HL-60 (cell line): ENCODE measurements around the gene MARCOL.

Experiments used
- DNase-seq, 2 experiments: peaks; one replicate each; pipeline ENCODE4 v3.0.0-alpha.2; 2010 to 2020; ENCODE audit warnings: low read depth in 1 of 2, low spot score in 1 of 2
- H3K27ac ChIP-seq: fragments of 250-450 bp; sonication (Bioruptor Pico); replicated peaks from 2 replicates; pipeline ENCODE4 v1.5.1; 2020; ENCODE audit warnings: mild to moderate bottlenecking, moderate library complexity
- H3K27me3 ChIP-seq: fragments of 250-450 bp; sonication (Bioruptor Pico); 2 replicates; pipeline ENCODE4 v1.5.1; 2021; ENCODE audit warnings: mild to moderate bottlenecking, moderate library complexity; ENCODE audit not compliant: insufficient read depth, poor library complexity, severe bottlenecking
- H3K4me3 ChIP-seq: replicated peaks from 2 replicates; pipeline ENCODE4 v1.5.1; 2011; ENCODE audit warnings: mild to moderate bottlenecking, control low read depth, low read length; ENCODE audit not compliant: insufficient read depth
- CTCF ChIP-seq: IDR thresholded peaks from one replicate; pipeline ENCODE4 v1.5.1; 2011; ENCODE audit warnings: low read length, control low read depth, inconsistent platforms; ENCODE audit not compliant: insufficient read depth
- GABPA ChIP-seq: IDR thresholded peaks from 2 replicates; pipeline ENCODE4 v1.6.1; 2012; ENCODE audit warnings: low read depth
- POLR2AphosphoS5 ChIP-seq: IDR thresholded peaks from 2 replicates; pipeline ENCODE4 v1.6.1; 2012; ENCODE audit warnings: low read depth
- SPI1 ChIP-seq: IDR thresholded peaks from 2 replicates; pipeline ENCODE4 v1.6.1; 2012; ENCODE audit warnings: low read depth, mild to moderate bottlenecking, borderline replicate concordance
- TF ChIP-seq, protein P1 (sequence below): IDR thresholded peaks from 2 replicates; pipeline ENCODE4 v1.6.1; 2012; ENCODE audit warnings: low read depth; ENCODE audit not compliant: insufficient replicate concordance

The MARCOL gene

DNA sequence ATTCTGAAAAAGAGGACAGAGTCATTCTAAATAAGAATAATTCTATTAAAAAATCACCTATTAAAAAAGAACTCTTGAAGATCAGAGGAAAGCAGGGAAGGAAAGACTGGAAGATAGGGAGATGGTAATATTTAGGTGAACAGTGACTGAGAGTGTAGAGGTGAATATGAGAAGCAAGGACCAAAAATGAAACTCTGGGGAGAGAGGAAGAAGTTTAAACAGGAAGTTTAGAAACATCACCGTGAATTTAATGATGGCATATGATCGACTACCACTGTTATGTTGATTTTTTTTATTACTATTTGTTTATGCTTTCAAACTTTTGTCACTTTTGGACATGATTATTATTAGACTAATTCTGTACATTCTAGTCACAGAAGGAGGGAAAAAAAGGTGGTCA lies 37.2 kb upstream of the MARCOL start:
- H3K27me3 ChIP-seq = no peaks in the 10 kb centered on the region
- DNase-seq = no peak
- H3K27ac ChIP-seq = no peak overlapping the region
- TF ChIP-seq GABPA (no peak), SPI1 (no peak), POLR2AphosphoS5 (no peak), CTCF (no peak)
- TF ChIP-seq, protein P1, sequence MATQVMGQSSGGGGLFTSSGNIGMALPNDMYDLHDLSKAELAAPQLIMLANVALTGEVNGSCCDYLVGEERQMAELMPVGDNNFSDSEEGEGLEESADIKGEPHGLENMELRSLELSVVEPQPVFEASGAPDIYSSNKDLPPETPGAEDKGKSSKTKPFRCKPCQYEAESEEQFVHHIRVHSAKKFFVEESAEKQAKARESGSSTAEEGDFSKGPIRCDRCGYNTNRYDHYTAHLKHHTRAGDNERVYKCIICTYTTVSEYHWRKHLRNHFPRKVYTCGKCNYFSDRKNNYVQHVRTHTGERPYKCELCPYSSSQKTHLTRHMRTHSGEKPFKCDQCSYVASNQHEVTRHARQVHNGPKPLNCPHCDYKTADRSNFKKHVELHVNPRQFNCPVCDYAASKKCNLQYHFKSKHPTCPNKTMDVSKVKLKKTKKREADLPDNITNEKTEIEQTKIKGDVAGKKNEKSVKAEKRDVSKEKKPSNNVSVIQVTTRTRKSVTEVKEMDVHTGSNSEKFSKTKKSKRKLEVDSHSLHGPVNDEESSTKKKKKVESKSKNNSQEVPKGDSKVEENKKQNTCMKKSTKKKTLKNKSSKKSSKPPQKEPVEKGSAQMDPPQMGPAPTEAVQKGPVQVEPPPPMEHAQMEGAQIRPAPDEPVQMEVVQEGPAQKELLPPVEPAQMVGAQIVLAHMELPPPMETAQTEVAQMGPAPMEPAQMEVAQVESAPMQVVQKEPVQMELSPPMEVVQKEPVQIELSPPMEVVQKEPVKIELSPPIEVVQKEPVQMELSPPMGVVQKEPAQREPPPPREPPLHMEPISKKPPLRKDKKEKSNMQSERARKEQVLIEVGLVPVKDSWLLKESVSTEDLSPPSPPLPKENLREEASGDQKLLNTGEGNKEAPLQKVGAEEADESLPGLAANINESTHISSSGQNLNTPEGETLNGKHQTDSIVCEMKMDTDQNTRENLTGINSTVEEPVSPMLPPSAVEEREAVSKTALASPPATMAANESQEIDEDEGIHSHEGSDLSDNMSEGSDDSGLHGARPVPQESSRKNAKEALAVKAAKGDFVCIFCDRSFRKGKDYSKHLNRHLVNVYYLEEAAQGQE = no peak
- H3K4me3 ChIP-seq = no peak overlapping the region

DNA sequence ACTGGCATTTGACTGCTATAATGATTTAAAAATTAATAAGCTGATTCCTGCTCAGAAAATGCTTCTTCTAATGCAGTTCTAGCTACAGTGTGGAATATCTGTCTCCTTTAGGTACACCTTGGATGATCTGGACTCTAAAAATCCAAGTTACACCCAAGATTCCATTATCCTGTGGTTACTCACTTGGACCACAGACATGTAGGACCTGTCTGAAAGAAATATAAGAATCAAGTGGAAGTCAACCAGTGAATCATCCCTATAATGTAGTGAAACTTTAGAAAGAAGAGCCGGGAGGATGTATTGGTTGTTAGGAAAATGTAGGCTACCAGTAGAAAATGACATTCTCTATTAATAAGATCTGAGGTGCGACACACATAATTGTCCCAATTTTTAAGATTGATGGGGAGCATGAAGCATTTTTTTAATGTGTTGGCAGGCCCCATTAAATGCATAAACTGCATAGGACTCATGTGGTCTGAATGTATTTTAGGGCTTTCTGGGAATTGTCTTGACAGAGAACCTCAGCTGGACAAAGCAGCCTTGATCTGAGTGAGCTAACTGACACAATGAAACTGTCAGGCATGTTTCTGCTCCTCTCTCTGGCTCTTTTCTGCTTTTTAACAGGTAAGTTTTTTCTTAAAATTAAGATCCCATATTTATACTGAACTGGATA lies 35.7 kb upstream of the MARCOL start, which contains the start of gene SPINK6:
TSS of gene SPINK6 (plus strand) at position 512 of the 673 bp plus-strand sequence. CDS start at position 567, 55 bp downstream.
- Histone ChIP-seq H3K27me3 (no peaks in the 10 kb centered on the region), H3K4me3 (no peak within 1 kb of the TSS), H3K27ac (no peak within 1 kb of the TSS)
- DNase-seq = no peak
- TF ChIP-seq SPI1 (no peak), POLR2AphosphoS5 (no peak), CTCF (no peak), GABPA (no peak)
- TF ChIP-seq, protein P1 = no peak

DNA sequence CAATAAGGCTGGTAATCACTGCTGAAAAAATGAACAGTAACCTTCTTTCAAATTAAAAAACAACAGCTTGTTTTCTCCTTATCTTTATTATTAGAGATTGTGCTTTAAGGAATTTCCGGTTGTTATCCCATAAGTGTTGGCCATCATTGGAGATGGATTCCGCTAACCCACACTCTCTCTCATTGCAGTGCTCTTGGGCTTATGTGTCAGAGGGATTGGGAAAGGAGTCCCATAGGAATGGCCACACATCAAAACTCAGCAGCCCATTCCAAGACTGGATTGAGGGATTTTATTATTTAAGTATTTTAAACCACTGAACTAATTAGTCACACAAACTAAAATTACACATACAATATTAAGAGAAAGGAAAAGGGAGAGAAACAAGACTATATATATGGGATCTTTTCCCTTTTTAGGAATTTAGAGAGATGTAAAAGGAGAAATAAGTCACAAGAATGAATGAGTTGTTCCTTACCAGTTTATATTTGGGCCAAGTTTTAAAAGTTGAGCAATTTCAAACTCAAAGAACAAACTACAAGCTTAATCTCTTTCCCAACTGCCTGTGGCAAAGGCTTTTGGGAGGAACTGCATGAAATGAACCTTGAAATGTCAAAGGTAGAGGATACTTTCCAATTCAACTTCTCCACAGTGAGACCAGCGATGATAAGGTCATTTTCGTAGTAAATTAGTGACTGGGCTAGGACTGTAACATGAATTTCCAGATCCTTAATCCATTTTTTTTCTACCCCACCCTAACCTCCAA lies 33.1 kb upstream of the MARCOL start:
- Histone ChIP-seq H3K4me3 (no peak overlapping the region), H3K27ac (no peak overlapping the region), H3K27me3 (no peaks in the 10 kb centered on the region)
- TF ChIP-seq GABPA (no peak), POLR2AphosphoS5 (no peak), CTCF (no peak), SPI1 (no peak)
- TF ChIP-seq, protein P1 = no peak
- DNase-seq = no peak
